H1 (cell line): ENCODE results near the gene GATD1. TPM values are rescaled to one million over a fixed set of nuclear protein-coding genes. Genes with fewer than 3 reads are reported as not detected.
A peak's percentile ranks its signal among the peaks of the same experiment; 100 is the strongest.

Experiments
- CTCF ChIA-PET: fragments of 300-600 bp; sonication (Branson Sonifier 250); formaldehyde crosslinking; loops from one replicate; lab custom pipeline; 2021; ENCODE audit not compliant: partially characterized antibody; lab: Charles Lee
- POLR2A ChIA-PET: fragments of 300-600 bp; sonication (Branson Sonifier 250); formaldehyde crosslinking; loops from one replicate; lab custom pipeline; 2021; ENCODE audit warnings: inconsistent platforms; ENCODE audit not compliant: partially characterized antibody; lab: Charles Lee
- DNase-seq, 2 experiments: peaks; one replicate each; pipeline versions ENCODE4 v3.0.0 to v3.0.0-alpha.2; 2010 to 2022; ENCODE audit warnings: low spot score in 2 of 2, low read depth in 1 of 2, mixed read lengths in 1 of 2
- FAIRE-seq: peaks from 2 replicates; lab custom pipeline; 2011; peaks lifted over from hg19 to GRCh38; lab: Jason Lieb, UNC
- H2AFZ ChIP-seq: 2 replicates; pipeline ENCODE4 v1.8.1; 2012; ENCODE audit warnings: low read length, inconsistent platforms
- H2AK5ac ChIP-seq: 2 replicates; pipeline ENCODE4 v1.6.1; 2013; ENCODE audit warnings: low read depth, low read length
- H2BK120ac ChIP-seq: replicated peaks from 2 replicates; pipeline ENCODE3; 2013; ENCODE audit warnings: low read depth, low read length, inconsistent platforms
- H2BK12ac ChIP-seq: 2 replicates; pipeline ENCODE4 v1.6.1; 2013; ENCODE audit warnings: low read depth, low read length
- H2BK15ac ChIP-seq: 2 replicates; pipeline ENCODE4 v1.6.1; 2013; ENCODE audit warnings: low read length
- H2BK20ac ChIP-seq: 2 replicates; pipeline ENCODE4 v1.6.1; 2013; ENCODE audit warnings: low read length
- H2BK5ac ChIP-seq: 2 replicates; pipeline ENCODE4 v1.6.1; 2013; ENCODE audit warnings: low read depth, low read length
- H3K14ac ChIP-seq: 2 replicates; pipeline ENCODE4 v1.6.1; 2013; ENCODE audit warnings: inconsistent platforms; ENCODE audit not compliant: insufficient read length
- H3K18ac ChIP-seq: 2 replicates; pipeline ENCODE4 v1.6.1; 2013; ENCODE audit warnings: low read length; ENCODE audit errors: extremely low read depth
- H3K23ac ChIP-seq: 2 replicates; pipeline ENCODE4 v1.6.1; 2013; ENCODE audit warnings: inconsistent platforms; ENCODE audit not compliant: insufficient read length
- H3K23me2 ChIP-seq: 2 replicates; pipeline ENCODE4 v1.6.1; 2013; ENCODE audit warnings: low read depth, low read length
- H3K27ac ChIP-seq: 2 replicates; pipeline ENCODE4 v1.6.1; 2011; ENCODE audit warnings: low read depth, low read length, inconsistent platforms
- H3K27me3 ChIP-seq, 4 experiments: replicated peaks in 1 of 4; 1 replicate in 1 of 4; 2 replicates in 3 of 4; pipeline versions ENCODE4 v1.6.1 to v1.8.1; 2011 to 2013; ENCODE audit warnings: low read length in 3 of 4, mild to moderate bottlenecking in 3 of 4, inconsistent platforms in 2 of 4, mixed read lengths in 2 of 4, moderate library complexity in 1 of 4; ENCODE audit not compliant: control insufficient read depth in 3 of 4, insufficient read depth in 3 of 4; ENCODE audit errors: extremely low read depth in 1 of 4
- H3K36me3 ChIP-seq, 4 experiments: 2 replicates each; pipeline versions ENCODE4 v1.6.1 to v1.8.1; 2011 to 2013; ENCODE audit warnings: mild to moderate bottlenecking in 4 of 4, low read length in 3 of 4, moderate library complexity in 2 of 4, control low read depth in 1 of 4, inconsistent platforms in 1 of 4; ENCODE audit not compliant: insufficient read depth in 4 of 4, control insufficient read depth in 2 of 4
- H3K4ac ChIP-seq: replicated peaks from 2 replicates; pipeline ENCODE3; 2013; ENCODE audit warnings: low read length, low read depth, mixed read lengths, inconsistent platforms; ENCODE audit not compliant: insufficient read length
- H3K4me1 ChIP-seq, 4 experiments: replicated peaks in 1 of 4; 1 replicate in 1 of 4; 2 replicates in 3 of 4; pipeline versions ENCODE4 v1.6.1 to v1.8.1; 2011 to 2013; ENCODE audit warnings: low read length in 3 of 4, inconsistent platforms in 2 of 4, mixed read lengths in 1 of 4; ENCODE audit not compliant: insufficient read depth in 4 of 4, control insufficient read depth in 3 of 4
- H3K4me2 ChIP-seq, 2 experiments: 2 replicates each; pipeline versions ENCODE4 v1.6.1 to v1.8.1; 2011 to 2013; ENCODE audit warnings: low read depth in 2 of 2, low read length in 2 of 2, control low read depth in 1 of 2, inconsistent platforms in 1 of 2, mild to moderate bottlenecking in 1 of 2; ENCODE audit not compliant: insufficient read depth in 1 of 2
- H3K4me3 ChIP-seq, 4 experiments: fragments of 200-600, 300-600 bp in 1 of 4; sonication (generic), shearing (Covaris generic), sonication (Bioruptor Twin) in 1 of 4; 2 replicates each; pipeline versions ENCODE4 v1.5.1 to v1.8.1; 2011 to 2016; ENCODE audit warnings: low read length in 4 of 4, low read depth in 3 of 4, control low read depth in 2 of 4, inconsistent platforms in 2 of 4, mild to moderate bottlenecking in 2 of 4, mixed read lengths in 1 of 4, moderate library complexity in 1 of 4; ENCODE audit not compliant: insufficient read depth in 2 of 4; ENCODE audit errors: extremely low read depth in 1 of 4
- H3K56ac ChIP-seq: replicated peaks from 2 replicates; pipeline ENCODE3; 2013; ENCODE audit warnings: low read depth, mild to moderate bottlenecking, mixed read lengths, low read length, inconsistent platforms; ENCODE audit not compliant: insufficient read length
- H3K79me1 ChIP-seq: 2 replicates; pipeline ENCODE4 v1.6.1; 2013; ENCODE audit warnings: low read depth, low read length, control low read depth
- H3K79me2 ChIP-seq, 2 experiments: 2 replicates each; pipeline versions ENCODE4 v1.6.1 to v1.8.1; 2012 to 2013; ENCODE audit warnings: low read length in 2 of 2, mild to moderate bottlenecking in 2 of 2, inconsistent platforms in 1 of 2; ENCODE audit not compliant: insufficient read depth in 2 of 2, control insufficient read depth in 1 of 2
- H3K9ac ChIP-seq, 4 experiments: replicated peaks in 1 of 4; 1 replicate in 1 of 4; 2 replicates in 3 of 4; pipeline versions ENCODE4 v1.6.1 to v1.8.1; 2011 to 2013; ENCODE audit warnings: low read depth in 3 of 4, low read length in 3 of 4, control low read depth in 2 of 4, mild to moderate bottlenecking in 2 of 4, moderate library complexity in 2 of 4, inconsistent platforms in 1 of 4; ENCODE audit errors: extremely low read depth in 1 of 4
- H3K9me3 ChIP-seq, 2 experiments: 2 replicates each; pipeline versions ENCODE4 v1.6.1 to v1.8.1; 2012 to 2013; ENCODE audit warnings: mild to moderate bottlenecking in 2 of 2, moderate library complexity in 2 of 2, control low read depth in 1 of 2, inconsistent platforms in 1 of 2, low read depth in 1 of 2, low read length in 1 of 2, mixed read lengths in 1 of 2; ENCODE audit not compliant: insufficient read depth in 2 of 2
- H4K20me1 ChIP-seq, 2 experiments: replicated peaks in 1 of 2; 2 replicates each; pipeline versions ENCODE3 to v1.8.1; 2011 to 2013; ENCODE audit warnings: inconsistent platforms in 2 of 2, low read length in 2 of 2, mild to moderate bottlenecking in 1 of 2; ENCODE audit not compliant: insufficient read depth in 2 of 2, control insufficient read depth in 1 of 2
- H4K5ac ChIP-seq: 2 replicates; pipeline ENCODE4 v1.6.1; 2013; ENCODE audit warnings: low read length, low read depth, mixed read lengths, inconsistent platforms; ENCODE audit not compliant: insufficient read length
- H4K8ac ChIP-seq: 2 replicates; pipeline ENCODE4 v1.8.0; 2013; ENCODE audit warnings: mild to moderate bottlenecking, moderate library complexity, low read length, inconsistent platforms; ENCODE audit not compliant: insufficient read depth; ENCODE audit errors: extremely low read depth
- H4K91ac ChIP-seq: replicated peaks from 2 replicates; pipeline ENCODE3; 2013; ENCODE audit warnings: low read length, mixed read lengths, inconsistent platforms; ENCODE audit not compliant: insufficient read length
- BACH1 ChIP-seq: IDR thresholded peaks from 2 replicates; pipeline ENCODE4 v1.6.1; 2012; ENCODE audit warnings: low read length, improper control_type of control experiment
- CHD2 ChIP-seq: IDR thresholded peaks from 2 replicates; pipeline ENCODE4 v1.6.1; 2012; ENCODE audit warnings: low read length, improper control_type of control experiment
- NANOG ChIP-seq: IDR thresholded peaks from 2 replicates; pipeline ENCODE4 v1.6.1; 2011; ENCODE audit warnings: low read length, low read depth, mild to moderate bottlenecking, inconsistent platforms; ENCODE audit not compliant: insufficient read depth, poor library complexity, severe bottlenecking
- NRF1 ChIP-seq: IDR thresholded peaks from 2 replicates; pipeline ENCODE4 v1.6.1; 2011; ENCODE audit warnings: mild to moderate bottlenecking, low read depth, low read length, improper control_type of control experiment
- POLR2A ChIP-seq, 2 experiments: IDR thresholded peaks; 1 replicate in 1 of 2; 2 replicates in 1 of 2; pipeline ENCODE4 v1.6.1; 2011; ENCODE audit warnings: low read depth in 2 of 2, low read length in 2 of 2, mild to moderate bottlenecking in 2 of 2; ENCODE audit errors: control extremely low read depth in 1 of 2
- POLR2AphosphoS5 ChIP-seq: IDR thresholded peaks from 2 replicates; pipeline ENCODE4 v1.6.1; 2011; ENCODE audit warnings: low read depth, low read length
- RXRA ChIP-seq: IDR thresholded peaks from 2 replicates; pipeline ENCODE4 v1.6.1; 2011; ENCODE audit warnings: low read depth, mild to moderate bottlenecking, low read length, moderate library complexity; ENCODE audit not compliant: insufficient read depth
- WGBS, 2 experiments: shearing (Covaris generic) in 1 of 2; methylation state at CpG; one replicate each; pipeline versions ENCODE4 v1.1.6 to v1.1.7; 2013 to 2015; ENCODE audit warnings: low lambda C conversion rate in 2 of 2, mixed read lengths in 2 of 2, inconsistent platforms in 1 of 2, low coverage in 1 of 2, missing lambda C conversion rate in 1 of 2; ENCODE audit not compliant: insufficient replicate concordance in 2 of 2, insufficient coverage in 1 of 2, insufficient read length in 1 of 2; ENCODE audit errors: extremely low coverage in 1 of 2, missing lambda C conversion rate in 1 of 2; 5-methylcytosine and 5-hydroxymethylcytosine counted together
- polyA plus RNA-seq, 7 experiments: library from polyadenylated mRNA; depleted of rRNA in 3 of 7; stranded (reverse) in 5 of 7; unstranded in 2 of 7; fragments of >200 nt in 5 of 7; fragments of 200-250 nt in 2 of 7; gene quantifications; 1 replicate in 5 of 7; 2 replicates in 1 of 7; 4 replicates in 1 of 7; pipeline versions ENCODE4 v1.2.1 to v1.2.3, GENCODE V29; 2011 to 2013; ENCODE audit warnings: missing spikeins in 2 of 7, mixed read lengths in 2 of 7
- total RNA-seq: library from RNA; stranded (reverse); fragmentation: NEBNext Ultra II Directional; extraction: Animal tissue kit (Norgen Biotek cat#: 25700); gene quantifications from 2 replicates; pipeline ENCODE4 v1.2.1, GENCODE V29; 2021

GATD1 gene
- total and polyA plus RNA-seq, 2 of the 8 experiments (the other 6 are each of a cell fraction or from before 2014, with no cell fraction given): 47.5 to 54.8 TPM

- no peaks in the 10 kb centered on the region for H3K9me3 ChIP-seq
- H2BK20ac ChIP-seq: no peak overlapping the region; the same call in 1 of the 2 replicates
- H4K91ac ChIP-seq: no peak overlapping the region
- no peak overlapping the region for H4K5ac ChIP-seq
- H3K56ac ChIP-seq: no peak overlapping the region
- no peak overlapping the region for H3K23ac ChIP-seq
- no peak overlapping the region for H2BK120ac ChIP-seq
- CTCF ChIA-PET: interaction anchor here (0.8 to 26.9 kb wide), 19 partner anchors 8 to 219 kb away, joined by 3 to 395 read pairs (median 4); partner anchors contain the start of gene TALDO1
- DNase-seq (no peak), FAIRE-seq (no peak)
- 94% methylated on average over 22 of the region's 22 CpGs; no CpG with 5 or more reads in 1 of the 2 experiments for WGBS, 2 experiments
- H3K4ac ChIP-seq: no peak overlapping the region
- no peaks in the 10 kb centered on the region for H3K23me2 ChIP-seq
- H3K79me2 ChIP-seq: no peaks in the 10 kb centered on the region
- H3K27ac ChIP-seq: peak overlapping the region; percentile 55; the same call in 1 of the 2 replicates
- POLR2A ChIA-PET: interaction anchor here (0.7 to 35.3 kb wide), 20 partner anchors 3 to 314 kb away, joined by 3 to 636 read pairs (median 4); partner anchors contain the start of genes CDHR5, CEND1, DEAF1 and GATD1
- no peaks in the 10 kb centered on the region for H3K27me3 ChIP-seq
- no peak overlapping the region for H3K4me2 ChIP-seq
- no peak overlapping the region for H2AFZ ChIP-seq
- H3K4me1 ChIP-seq: peaks cover 0 to 12% (median 7%) of the 10 kb centered on the region in 4 experiments; a peak in 6 of 7 replicates
- H2BK5ac ChIP-seq: peak overlapping the region; percentile 77; the same call in 1 of the 2 replicates
- H2BK12ac ChIP-seq: no peak overlapping the region
- H2BK15ac ChIP-seq: no peak overlapping the region
- H3K4me3 ChIP-seq: no peak overlapping the region
- H2AK5ac ChIP-seq: no peak overlapping the region
- H4K20me1 ChIP-seq: peaks cover 13 to 34% of the 10 kb centered on the region in 2 experiments
- peak overlapping the region; percentile 69 for H4K8ac ChIP-seq
- H3K79me1 ChIP-seq: peaks cover 7% of the 10 kb centered on the region; the same call in 1 of the 2 replicates
- peaks cover 32 to 65% (median 38%) of the 10 kb centered on the region in 4 experiments for H3K36me3 ChIP-seq
- TF ChIP-seq RXRA (no peak), NANOG (no peak), CHD2 (no peak), NRF1 (no peak), POLR2A (IDR thresholded peaks at IDR 0.05; ENCODE audit: control extremely low read depth in 1 of 2, low read depth in 2 of 2, low read length in 2 of 2) (peak in 1 of 2 experiments; percentile 46; a peak in 1 of 3 replicates), POLR2AphosphoS5 (0 out of 2 replicates have a peak, but pooled peaks have one; percentile 54), BACH1 (no peak)
- no peak overlapping the region for H3K14ac ChIP-seq
- no peak overlapping the region for H3K9ac ChIP-seq
- H3K18ac ChIP-seq: no peak overlapping the region; the same call in 1 of the 2 replicates
Observed at GRCh38 chr11:763549-764321, 13.6 kb downstream of the GATD1 start.
